Activated T-helper 1 cell treated with anti-CD3 and anti-CD28 coated beads, Interleukin-12 subunit alpha, Interleukin-12 subunit beta, Interleukin-2, Interleukin-4 antibody, amounts not matched to agents 30 ng/mL and 10 ng/mL and 1 ng/mL, durations not matched to agents 14 hours and 24 hours and 36 hours (primary cell): ENCODE data around the gene SLC30A2. TPM values are rescaled to one million over a fixed set of nuclear protein-coding genes. Genes with fewer than 3 reads are reported as not detected.

ENCODE experiments used
- DNase-seq: peaks from one replicate; pipeline ENCODE4 v3.0.0; 2021; ENCODE audit warnings: low spot score
- H3K27ac Mint-ChIP-seq: one replicate; pipeline ENCODE4 v1.8.0; 2021; ENCODE audit warnings: mild to moderate bottlenecking, mixed read lengths
- H3K27me3 Mint-ChIP-seq: one replicate; pipeline ENCODE4 v1.8.0; 2022; ENCODE audit warnings: mild to moderate bottlenecking, moderate library complexity, mixed read lengths; ENCODE audit not compliant: insufficient read depth
- H3K36me3 Mint-ChIP-seq: one replicate; pipeline ENCODE4 v1.8.0; 2021; ENCODE audit warnings: low read depth, mixed read lengths
- H3K4me1 Mint-ChIP-seq: one replicate; pipeline ENCODE4 v1.8.0; 2021; ENCODE audit warnings: low read depth, mixed read lengths
- H3K4me3 Mint-ChIP-seq: one replicate; pipeline ENCODE4 v1.8.0; 2021; ENCODE audit warnings: mild to moderate bottlenecking, moderate library complexity, mixed read lengths
- H3K9me3 Mint-ChIP-seq: one replicate; pipeline ENCODE4 v1.8.0; 2021; ENCODE audit warnings: mixed read lengths
- intact Hi-C: fragments of 100-400 bp; cut with micrococcal nuclease; formaldehyde crosslinking; loops from one replicate; pipeline ENCODE4 v1.15.1; 2024
- total RNA-seq: library from RNA; stranded (reverse); gene quantifications from 2 replicates; pipeline ENCODE4 v1.2.3, GENCODE V29; 2022

The SLC30A2 gene
- total RNA-seq, 1 donor from 2014 or later, result not detected

GRCh38 chr1:26079960-26080814, 34.3 kb upstream of the SLC30A2 start:
- Mint-ChIP-seq H3K27ac (no peak overlapping the region), H3K9me3 (no peaks in the 10 kb centered on the region), H3K36me3 (no peaks in the 10 kb centered on the region), H3K4me1 (peaks cover 13% of the 10 kb centered on the region), H3K4me3 (no peak overlapping the region), H3K27me3 (peaks cover 18% of the 10 kb centered on the region)
- DNase-seq, result no peak
- intact Hi-C loops, result no loop called here

GRCh38 chr1:26079178-26079563, 33.3 kb upstream of the SLC30A2 start:
- Mint-ChIP-seq H3K27ac (no peak overlapping the region), H3K36me3 (no peaks in the 10 kb centered on the region), H3K9me3 (no peaks in the 10 kb centered on the region), H3K27me3 (peaks cover 20% of the 10 kb centered on the region), H3K4me3 (no peak overlapping the region), H3K4me1 (peaks cover 13% of the 10 kb centered on the region)
- no peak for DNase-seq
- intact Hi-C loops, result no loop called here

- H3K9me3 Mint-ChIP-seq, result no peaks in the 10 kb centered on the region
- H3K27me3 Mint-ChIP-seq, result peaks cover 22% of the 10 kb centered on the region
- H3K27ac Mint-ChIP-seq, result no peak overlapping the region
- intact Hi-C loops, result no loop called here
- DNase-seq, result no peak
- no peak overlapping the region for H3K4me3 Mint-ChIP-seq
- H3K4me1 Mint-ChIP-seq, result peaks cover 13% of the 10 kb centered on the region
- H3K36me3 Mint-ChIP-seq, result no peaks in the 10 kb centered on the region
Measured at GRCh38 chr1:26078286-26079177, 32.6 kb upstream of the SLC30A2 start.

GRCh38 chr1:26077524-26077923, 31.6 kb upstream of the SLC30A2 start:
- Mint-ChIP-seq H3K9me3 (no peaks in the 10 kb centered on the region), H3K27ac (no peak overlapping the region), H3K4me3 (no peak overlapping the region), H3K27me3 (peaks cover 26% of the 10 kb centered on the region), H3K4me1 (peaks cover 13% of the 10 kb centered on the region), H3K36me3 (no peaks in the 10 kb centered on the region)
- intact Hi-C loops, result no loop called here
- DNase-seq, result no peak

- no peak overlapping the region for H3K27ac Mint-ChIP-seq
- H3K27me3 Mint-ChIP-seq, result peaks cover 27% of the 10 kb centered on the region
- H3K9me3 Mint-ChIP-seq, result no peaks in the 10 kb centered on the region
- peaks cover 13% of the 10 kb centered on the region for H3K4me1 Mint-ChIP-seq
- no peak for DNase-seq
- H3K36me3 Mint-ChIP-seq, result no peaks in the 10 kb centered on the region
- no peak overlapping the region for H3K4me3 Mint-ChIP-seq
- intact Hi-C loops, result no loop called here
Measured at GRCh38 chr1:26075421-26076144, 29.7 kb upstream of the SLC30A2 start.

- intact Hi-C loops, result no loop called here
- peaks cover 13% of the 10 kb centered on the region for H3K4me1 Mint-ChIP-seq
Measured at GRCh38 chr1:26072305-26072704, 26.4 kb upstream of the SLC30A2 start.

GRCh38 chr1:26070963-26071342, 25.0 kb upstream of the SLC30A2 start:
- no peak overlapping the region for H3K4me3 Mint-ChIP-seq
- no peak for DNase-seq
- no peaks in the 10 kb centered on the region for H3K36me3 Mint-ChIP-seq
- no peaks in the 10 kb centered on the region for H3K9me3 Mint-ChIP-seq
- intact Hi-C loops, result no loop called here
- H3K27ac Mint-ChIP-seq, result no peak overlapping the region
- H3K27me3 Mint-ChIP-seq, result peaks cover 21% of the 10 kb centered on the region
- peaks cover 7% of the 10 kb centered on the region for H3K4me1 Mint-ChIP-seq

More at GRCh38 chr1:26072305-26072704, 26.4 kb upstream of the SLC30A2 start:
- H3K36me3 Mint-ChIP-seq, result no peaks in the 10 kb centered on the region
- H3K4me3 Mint-ChIP-seq, result no peak overlapping the region
- DNase-seq, result no peak
- no peak overlapping the region for H3K27ac Mint-ChIP-seq
- peaks cover 23% of the 10 kb centered on the region for H3K27me3 Mint-ChIP-seq
- no peaks in the 10 kb centered on the region for H3K9me3 Mint-ChIP-seq

- H3K27me3 Mint-ChIP-seq, result peaks cover 20% of the 10 kb centered on the region
- no peak for DNase-seq
- H3K27ac Mint-ChIP-seq, result no peak overlapping the region
- no peak overlapping the region for H3K4me3 Mint-ChIP-seq
- no peaks in the 10 kb centered on the region for H3K36me3 Mint-ChIP-seq
- peaks cover 2% of the 10 kb centered on the region for H3K4me1 Mint-ChIP-seq
- intact Hi-C loops, result no loop called here
- no peaks in the 10 kb centered on the region for H3K9me3 Mint-ChIP-seq
Measured at GRCh38 chr1:26070296-26070962, 24.5 kb upstream of the SLC30A2 start.

- Mint-ChIP-seq H3K9me3 (no peaks in the 10 kb centered on the region), H3K27ac (no peak overlapping the region), H3K4me3 (no peak overlapping the region), H3K4me1 (no peaks in the 10 kb centered on the region), H3K27me3 (peaks cover 19% of the 10 kb centered on the region), H3K36me3 (no peaks in the 10 kb centered on the region)
- no peak for DNase-seq
- intact Hi-C loops, result no loop called here
Measured at GRCh38 chr1:26069941-26070295, 24.0 kb upstream of the SLC30A2 start.

GRCh38 chr1:26067432-26067911, 21.6 kb upstream of the SLC30A2 start, which contains the start of gene TRIM63:
TSS of gene TRIM63 (minus strand) at chr1:26067630. CDS start at chr1:26067494, 136 bp downstream.
- H3K4me1 Mint-ChIP-seq, result no peaks in the 10 kb centered on the region
- H3K4me3 Mint-ChIP-seq, result no peak within 1 kb of the TSS
- peaks cover 7% of the 10 kb centered on the region for H3K27me3 Mint-ChIP-seq
- DNase-seq, result no peak
- no peaks in the 10 kb centered on the region for H3K9me3 Mint-ChIP-seq
- no peaks in the 10 kb centered on the region for H3K36me3 Mint-ChIP-seq
- intact Hi-C loops, result no loop called here
- no peak within 1 kb of the TSS for H3K27ac Mint-ChIP-seq

GRCh38 chr1:26066857-26067256, 20.9 kb upstream of the SLC30A2 start:
- Mint-ChIP-seq H3K4me3 (no peak overlapping the region), H3K27ac (no peak overlapping the region), H3K36me3 (no peaks in the 10 kb centered on the region), H3K4me1 (no peaks in the 10 kb centered on the region), H3K27me3 (peaks cover 9% of the 10 kb centered on the region), H3K9me3 (no peaks in the 10 kb centered on the region)
- no peak for DNase-seq
- intact Hi-C loops, result no loop called here

- DNase-seq, result no peak
- intact Hi-C loops, result no loop called here
- Mint-ChIP-seq H3K27me3 (peaks cover 14% of the 10 kb centered on the region), H3K4me3 (no peak overlapping the region), H3K9me3 (no peaks in the 10 kb centered on the region), H3K36me3 (no peaks in the 10 kb centered on the region), H3K27ac (no peak overlapping the region), H3K4me1 (no peaks in the 10 kb centered on the region)
Measured at GRCh38 chr1:26066160-26066559, 20.2 kb upstream of the SLC30A2 start.
